H9 (cell line): ENCODE results near the gene NRXN3. TPM values are rescaled to one million over a fixed set of nuclear protein-coding genes. Genes with fewer than 3 reads are reported as not detected.

ENCODE experiments used
- DNase-seq: peaks from one replicate; pipeline ENCODE4 v3.0.0-alpha.2; 2017
- H2AFZ ChIP-seq: one replicate; pipeline ENCODE4 v1.6.1; 2013; ENCODE audit warnings: mild to moderate bottlenecking, low read length, control low read depth, moderate library complexity
- H2AK5ac ChIP-seq: 2 replicates; pipeline ENCODE4 v1.6.1; 2013; ENCODE audit warnings: low read length, control low read depth, mixed read lengths; ENCODE audit not compliant: insufficient read length
- H2BK120ac ChIP-seq: one replicate; pipeline ENCODE4 v1.6.1; 2013; ENCODE audit warnings: low read depth, mild to moderate bottlenecking, low read length, control low read depth, inconsistent platforms; ENCODE audit not compliant: poor library complexity, severe bottlenecking
- H2BK12ac ChIP-seq: 2 replicates; pipeline ENCODE4 v1.6.1; 2013; ENCODE audit warnings: low read length, control low read depth, mixed read lengths, low read depth; ENCODE audit not compliant: insufficient read length
- H2BK15ac ChIP-seq: 2 replicates; pipeline ENCODE4 v1.6.1; 2013; ENCODE audit warnings: low read depth, low read length, control low read depth
- H2BK20ac ChIP-seq: one replicate; pipeline ENCODE4 v1.6.1; 2013; ENCODE audit warnings: low read depth, mild to moderate bottlenecking, low read length, control low read depth, inconsistent platforms; ENCODE audit not compliant: poor library complexity, severe bottlenecking
- H2BK5ac ChIP-seq: 2 replicates; pipeline ENCODE4 v1.6.1; 2013; ENCODE audit warnings: low read length, control low read depth, mixed read lengths; ENCODE audit not compliant: insufficient read length
- H3K14ac ChIP-seq: 2 replicates; pipeline ENCODE4 v1.6.1; 2013; ENCODE audit warnings: low read length, control low read depth; ENCODE audit not compliant: insufficient read depth
- H3K18ac ChIP-seq: 2 replicates; pipeline ENCODE4 v1.6.1; 2013; ENCODE audit warnings: low read depth, mild to moderate bottlenecking, mixed read lengths, low read length, control low read depth; ENCODE audit not compliant: insufficient read length
- H3K23ac ChIP-seq: 2 replicates; pipeline ENCODE4 v1.6.1; 2013; ENCODE audit warnings: low read length, control low read depth, mixed read lengths, low read depth; ENCODE audit not compliant: insufficient read length
- H3K23me2 ChIP-seq: 2 replicates; pipeline ENCODE4 v1.6.1; 2013; ENCODE audit warnings: low read depth, mild to moderate bottlenecking, mixed read lengths, low read length, control low read depth; ENCODE audit not compliant: insufficient read length, poor library complexity, severe bottlenecking
- H3K27ac ChIP-seq: 2 replicates; pipeline ENCODE4 v1.5.1; 2013; ENCODE audit warnings: low read length, control low read depth, mixed read lengths, low read depth; ENCODE audit not compliant: insufficient read length
- H3K27me3 ChIP-seq: 2 replicates; pipeline ENCODE4 v1.6.1; 2013; ENCODE audit warnings: low read length, control low read depth, inconsistent platforms; ENCODE audit not compliant: insufficient read depth
- H3K4ac ChIP-seq: 2 replicates; pipeline ENCODE4 v1.6.1; 2013; ENCODE audit warnings: low read depth, mild to moderate bottlenecking, control low read depth, inconsistent platforms, low read length, moderate library complexity
- H3K4me1 ChIP-seq: 2 replicates; pipeline ENCODE4 v1.6.1; 2013; ENCODE audit warnings: low read length, control low read depth, inconsistent platforms; ENCODE audit not compliant: insufficient read depth
- H3K4me2 ChIP-seq: 2 replicates; pipeline ENCODE4 v1.6.1; 2013; ENCODE audit warnings: low read length, control low read depth, mixed read lengths; ENCODE audit not compliant: insufficient read length, insufficient read depth
- H3K56ac ChIP-seq: 2 replicates; pipeline ENCODE4 v1.6.1; 2013; ENCODE audit warnings: low read depth, mild to moderate bottlenecking, mixed read lengths, low read length, control low read depth; ENCODE audit not compliant: insufficient read length
- H3K79me1 ChIP-seq: 2 replicates; pipeline ENCODE4 v1.6.1; 2013; ENCODE audit warnings: low read depth, mild to moderate bottlenecking, moderate library complexity, low read length, control low read depth, inconsistent platforms; ENCODE audit not compliant: insufficient read depth, poor library complexity, severe bottlenecking
- H3K79me2 ChIP-seq: 2 replicates; pipeline ENCODE4 v1.6.1; 2013; ENCODE audit warnings: low read length, control low read depth, inconsistent platforms; ENCODE audit not compliant: insufficient read depth
- H3K9ac ChIP-seq: 2 replicates; pipeline ENCODE4 v1.6.1; 2013; ENCODE audit warnings: low read length, control low read depth, mixed read lengths; ENCODE audit not compliant: insufficient read length; ENCODE audit errors: extremely low read depth
- H3K9me3 ChIP-seq: one replicate; pipeline ENCODE4 v1.6.1; 2013; ENCODE audit warnings: low read depth, low read length, inconsistent platforms; ENCODE audit not compliant: control insufficient read depth
- H3T11ph ChIP-seq: one replicate; pipeline ENCODE4 v1.6.1; 2013; ENCODE audit warnings: mild to moderate bottlenecking, low read length, control low read depth, inconsistent platforms
- H4K20me1 ChIP-seq: one replicate; pipeline ENCODE4 v1.6.1; 2013; ENCODE audit not compliant: control insufficient read depth, insufficient read length, insufficient read depth
- H4K5ac ChIP-seq: 2 replicates; pipeline ENCODE4 v1.6.1; 2013; ENCODE audit warnings: low read depth, mild to moderate bottlenecking, mixed read lengths, low read length, control low read depth; ENCODE audit not compliant: insufficient read length
- H4K8ac ChIP-seq: replicated peaks from 2 replicates; pipeline ENCODE4 v1.6.1; 2013; ENCODE audit warnings: low read length, control low read depth, mixed read lengths, low read depth; ENCODE audit not compliant: insufficient read length
- H4K91ac ChIP-seq: 2 replicates; pipeline ENCODE4 v1.6.1; 2013; ENCODE audit warnings: low read depth, mild to moderate bottlenecking, moderate library complexity, mixed read lengths, low read length, control low read depth; ENCODE audit not compliant: insufficient read length
- H3K27ac Mint-ChIP-seq, 3 experiments: 2 replicates in 2 of 3; 3 replicates in 1 of 3; pipeline ENCODE4 v1.8.0; 2020 to 2021; ENCODE audit warnings: mixed read lengths in 3 of 3, mild to moderate bottlenecking in 1 of 3, moderate library complexity in 1 of 3
- H3K27me3 Mint-ChIP-seq: 2 replicates; pipeline ENCODE4 v1.8.0; 2021; ENCODE audit warnings: low read depth, mild to moderate bottlenecking, moderate library complexity, mixed read lengths
- H3K36me3 Mint-ChIP-seq, 3 experiments: 2 replicates in 2 of 3; 3 replicates in 1 of 3; pipeline ENCODE4 v1.8.0; 2020 to 2021; ENCODE audit warnings: low read depth in 3 of 3, mixed read lengths in 3 of 3; ENCODE audit not compliant: insufficient read depth in 1 of 3
- H3K4me1 Mint-ChIP-seq, 2 experiments: 2 replicates each; pipeline ENCODE4 v1.8.0; 2020; ENCODE audit warnings: mixed read lengths in 2 of 2
- H3K4me3 Mint-ChIP-seq, 2 experiments: 2 replicates in 1 of 2; 3 replicates in 1 of 2; pipeline ENCODE4 v1.8.0; 2020 to 2021; ENCODE audit warnings: mild to moderate bottlenecking in 2 of 2, mixed read lengths in 2 of 2, moderate library complexity in 1 of 2
- H3K9me3 Mint-ChIP-seq, 2 experiments: 2 replicates in 1 of 2; 3 replicates in 1 of 2; pipeline ENCODE4 v1.8.0; 2020; ENCODE audit warnings: mild to moderate bottlenecking in 2 of 2, mixed read lengths in 2 of 2, moderate library complexity in 1 of 2
- WGBS: extraction: QIAGEN DNeasy Blood & Tissue Kit; methylation state at CpG from one replicate; pipeline ENCODE4 v1.1.7; 2013; ENCODE audit warnings: missing lambda C conversion rate, low lambda C conversion rate, mixed read lengths; ENCODE audit not compliant: insufficient read length; ENCODE audit errors: extremely low coverage; 5-methylcytosine and 5-hydroxymethylcytosine counted together
- total RNA-seq: library from RNA; stranded (reverse); gene quantifications from 2 replicates; pipeline ENCODE4 v1.2.1, GENCODE V29; 2021
- TF ChIP-seq, protein P1 (sequence below): fragments of 200-600 bp; sonication (generic); conservative IDR thresholded peaks from 3 replicates; pipeline ENCODE4 v1.8.0; 2021; ENCODE audit warnings: antibody characterized with exemption, mild to moderate bottlenecking

The NRXN3 gene
- total RNA-seq, 1 experiment from 2014 or later = 1.8 TPM

DNA sequence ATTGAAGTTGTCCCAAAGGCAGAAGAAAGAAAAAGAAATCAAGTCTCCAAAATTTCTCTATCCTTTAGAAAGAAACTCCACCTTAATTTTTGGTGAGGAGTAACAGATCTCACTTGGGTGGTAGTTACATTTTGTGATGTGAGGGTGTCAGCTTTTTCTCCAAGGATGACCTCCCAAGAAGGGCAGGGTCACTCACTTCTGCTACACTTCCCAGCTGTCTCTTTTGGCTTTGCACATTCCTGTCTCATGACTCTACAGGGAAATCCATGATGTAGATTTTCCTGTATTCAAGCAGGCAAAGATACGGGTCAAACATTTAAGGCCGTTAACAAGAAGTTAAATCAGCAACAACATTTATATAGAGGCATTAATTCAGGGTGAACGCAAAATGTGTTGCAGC lies 1016.4 kb downstream of the NRXN3 start:
- Histone ChIP-seq H3K4me2 (no peak overlapping the region), H4K91ac (no peak overlapping the region), H4K5ac (no peak overlapping the region), H3T11ph (no peak overlapping the region), H3K79me2 (no peaks in the 10 kb centered on the region), H2BK15ac (no peak overlapping the region), H3K9me3 (no peaks in the 10 kb centered on the region), H3K18ac (no peak overlapping the region), H3K56ac (no peak overlapping the region), H4K8ac (no peak overlapping the region), H2AFZ (no peak overlapping the region), H3K23ac (no peak overlapping the region), H2BK120ac (no peak overlapping the region), H3K27me3 (no peaks in the 10 kb centered on the region), H2BK5ac (no peak overlapping the region), H3K79me1 (no peaks in the 10 kb centered on the region), H4K20me1 (no peaks in the 10 kb centered on the region), H2BK12ac (no peak overlapping the region), H3K14ac (no peak overlapping the region), H3K9ac (no peak overlapping the region), H2BK20ac (no peak overlapping the region), H3K4ac (no peak overlapping the region), H2AK5ac (no peak overlapping the region), H3K23me2 (no peaks in the 10 kb centered on the region), H3K27ac (no peak overlapping the region), H3K4me1 (no peaks in the 10 kb centered on the region)
- no peak overlapping the region for H3K4me3 Mint-ChIP-seq
- peaks cover 3 to 4% of the 10 kb centered on the region in 2 experiments; a peak in 2 of 4 replicates for H3K4me1 Mint-ChIP-seq
- WGBS = no CpG with 5 or more reads among the region's 3 CpGs
- H3K36me3 Mint-ChIP-seq = no peaks in the 10 kb centered on the region
- H3K27me3 Mint-ChIP-seq = no peaks in the 10 kb centered on the region; the same call in 1 of the 2 replicates
- TF ChIP-seq, protein P1, sequence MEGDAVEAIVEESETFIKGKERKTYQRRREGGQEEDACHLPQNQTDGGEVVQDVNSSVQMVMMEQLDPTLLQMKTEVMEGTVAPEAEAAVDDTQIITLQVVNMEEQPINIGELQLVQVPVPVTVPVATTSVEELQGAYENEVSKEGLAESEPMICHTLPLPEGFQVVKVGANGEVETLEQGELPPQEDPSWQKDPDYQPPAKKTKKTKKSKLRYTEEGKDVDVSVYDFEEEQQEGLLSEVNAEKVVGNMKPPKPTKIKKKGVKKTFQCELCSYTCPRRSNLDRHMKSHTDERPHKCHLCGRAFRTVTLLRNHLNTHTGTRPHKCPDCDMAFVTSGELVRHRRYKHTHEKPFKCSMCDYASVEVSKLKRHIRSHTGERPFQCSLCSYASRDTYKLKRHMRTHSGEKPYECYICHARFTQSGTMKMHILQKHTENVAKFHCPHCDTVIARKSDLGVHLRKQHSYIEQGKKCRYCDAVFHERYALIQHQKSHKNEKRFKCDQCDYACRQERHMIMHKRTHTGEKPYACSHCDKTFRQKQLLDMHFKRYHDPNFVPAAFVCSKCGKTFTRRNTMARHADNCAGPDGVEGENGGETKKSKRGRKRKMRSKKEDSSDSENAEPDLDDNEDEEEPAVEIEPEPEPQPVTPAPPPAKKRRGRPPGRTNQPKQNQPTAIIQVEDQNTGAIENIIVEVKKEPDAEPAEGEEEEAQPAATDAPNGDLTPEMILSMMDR = no peak
- no peak for DNase-seq
- H3K9me3 Mint-ChIP-seq = no peaks in the 10 kb centered on the region
- H3K27ac Mint-ChIP-seq = 0 out of 7 replicates have a peak overlapping the region, but pooled peaks of 1 of the 3 experiments have one; percentile 8
